GM23338 (cell line): ENCODE data around the gene CEACAM5. TPM values are rescaled to one million over a fixed set of nuclear protein-coding genes. Genes with fewer than 3 reads are reported as not detected.

Experiments used
- ATAC-seq: fragments of 200-7000 bp; cut with Tn5 transposase; 3 replicates; pipeline ENCODE4 v1.9.1; 2020
- DNase-seq: peaks from one replicate; pipeline ENCODE4 v3.0.0-alpha.2; 2015; ENCODE audit warnings: low spot score
- H2AFZ ChIP-seq: fragments of 200-600 bp; sonication (generic); 2 replicates; pipeline ENCODE4 v1.8.0; 2016; ENCODE audit warnings: antibody characterized with exemption, mild to moderate bottlenecking, moderate library complexity
- H3F3A ChIP-seq: fragments of 200-600 bp; sonication (generic); replicated peaks from 2 replicates; pipeline ENCODE4 v1.8.0; 2017; ENCODE audit warnings: antibody characterized with exemption, mixed run types, low read depth
- H3K27ac ChIP-seq: fragments of 200-600 bp; sonication (generic); 2 replicates; pipeline ENCODE4 v1.6.1; 2016; ENCODE audit warnings: low read depth
- H3K27me3 ChIP-seq: fragments of 200-600 bp; sonication (generic); 2 replicates; pipeline ENCODE4 v1.8.0; 2016; ENCODE audit warnings: mild to moderate bottlenecking, mixed run types, moderate library complexity; ENCODE audit not compliant: insufficient read depth
- H3K36me3 ChIP-seq: fragments of 200-600 bp; sonication (generic); 2 replicates; pipeline ENCODE4 v1.8.0; 2016; ENCODE audit warnings: mild to moderate bottlenecking; ENCODE audit not compliant: insufficient read depth
- H3K4me1 ChIP-seq: fragments of 200-600 bp; sonication (generic); 2 replicates; pipeline ENCODE4 v1.8.0; 2016; ENCODE audit warnings: mild to moderate bottlenecking, moderate library complexity; ENCODE audit not compliant: insufficient read depth
- H3K4me2 ChIP-seq: fragments of 200-600 bp; sonication (generic); 2 replicates; pipeline ENCODE4 v1.7.1; 2017; ENCODE audit warnings: mixed run types
- H3K4me3 ChIP-seq: fragments of 200-600 bp; sonication (generic); 2 replicates; pipeline ENCODE4 v1.6.1; 2016; ENCODE audit warnings: mixed run types
- H3K79me2 ChIP-seq: fragments of 200-600 bp; sonication (generic); replicated peaks from 2 replicates; pipeline ENCODE4 v1.8.0; 2017; ENCODE audit warnings: mild to moderate bottlenecking; ENCODE audit not compliant: insufficient read depth
- H3K9me2 ChIP-seq: fragments of 200-600 bp; sonication (generic); 2 replicates; pipeline ENCODE4 v1.8.0; 2017; ENCODE audit not compliant: insufficient read depth
- H4K20me1 ChIP-seq: fragments of 200-600 bp; sonication (generic); replicated peaks from 2 replicates; pipeline ENCODE4 v1.8.0; 2017; ENCODE audit warnings: mild to moderate bottlenecking; ENCODE audit not compliant: insufficient read depth
- H3K27ac Mint-ChIP-seq: 2 replicates; pipeline ENCODE4 v1.8.0; 2020; ENCODE audit warnings: inconsistent platforms, mild to moderate bottlenecking, moderate library complexity, mixed read lengths
- H3K27me3 Mint-ChIP-seq: 3 replicates; pipeline ENCODE4 v1.8.0; 2022; ENCODE audit warnings: low read depth, mild to moderate bottlenecking, moderate library complexity, mixed read lengths, inconsistent platforms; ENCODE audit not compliant: insufficient read depth, poor library complexity
- H3K36me3 Mint-ChIP-seq: 3 replicates; pipeline ENCODE4 v1.8.0; 2021; ENCODE audit warnings: low read depth, mild to moderate bottlenecking, inconsistent platforms, moderate library complexity, mixed read lengths
- H3K4me1 Mint-ChIP-seq: 3 replicates; pipeline ENCODE4 v1.8.0; 2020; ENCODE audit warnings: mild to moderate bottlenecking, inconsistent platforms, mixed read lengths
- H3K4me3 Mint-ChIP-seq: 3 replicates; pipeline ENCODE4 v1.8.0; 2021; ENCODE audit warnings: moderate library complexity, mild to moderate bottlenecking, inconsistent platforms, mixed read lengths
- H3K9me3 Mint-ChIP-seq: 3 replicates; pipeline ENCODE4 v1.8.0; 2020; ENCODE audit warnings: moderate library complexity, mild to moderate bottlenecking, inconsistent platforms, mixed read lengths
- CREB1 ChIP-seq: fragments of 250-450 bp; sonication (Bioruptor Pico); IDR thresholded peaks from 2 replicates; pipeline ENCODE4 v1.5.0; 2020; ENCODE audit warnings: low read depth, mild to moderate bottlenecking, moderate library complexity
- EZH2 ChIP-seq: fragments of 200-600 bp; sonication (generic); IDR thresholded peaks from one replicate; pipeline ENCODE4 v1.8.0; 2017; ENCODE audit warnings: antibody characterized with exemption, mild to moderate bottlenecking, low read depth; ENCODE audit not compliant: unreplicated experiment
- EZH2phosphoT487 ChIP-seq: fragments of 200-600 bp; sonication (generic); IDR thresholded peaks from one replicate; pipeline ENCODE4 v1.8.1; 2018; ENCODE audit warnings: antibody characterized with exemption; ENCODE audit not compliant: unreplicated experiment
- JUNB ChIP-seq: IDR thresholded peaks from one replicate; pipeline ENCODE4 v1.6.1; 2016; ENCODE audit warnings: antibody characterized with exemption; ENCODE audit not compliant: unreplicated experiment
- NANOG ChIP-seq: IDR thresholded peaks from 2 replicates; pipeline ENCODE4 v1.6.1; 2016; ENCODE audit warnings: antibody characterized with exemption, borderline replicate concordance
- POLR2AphosphoS5 ChIP-seq: IDR thresholded peaks from 2 replicates; pipeline ENCODE4 v1.6.1; 2016; ENCODE audit warnings: antibody characterized with exemption, low read depth
- STAT1 ChIP-seq: IDR thresholded peaks from one replicate; pipeline ENCODE4 v1.6.1; 2016; ENCODE audit warnings: antibody characterized with exemption; ENCODE audit not compliant: unreplicated experiment
- ZNF114 ChIP-seq: fragments of 250-450 bp; sonication (Bioruptor Pico); IDR thresholded peaks from 2 replicates; pipeline ENCODE4 v1.5.0; 2020; ENCODE audit warnings: mild to moderate bottlenecking, moderate library complexity
- ZNF331 ChIP-seq: fragments of 250-450 bp; sonication (Bioruptor Pico); IDR thresholded peaks from 2 replicates; pipeline ENCODE4 v1.5.0; 2020; ENCODE audit warnings: low read depth, mild to moderate bottlenecking, moderate library complexity
- polyA plus RNA-seq: library from polyadenylated mRNA; unstranded; fragments of >200 nt; fragmentation: Nextera tagmentation; extraction: Ambion mirVana; gene quantifications from 2 replicates; pipeline ENCODE4 v1.2.1, GENCODE V29; 2016
- total RNA-seq: library from RNA; depleted of rRNA; stranded (reverse); fragments of >200 nt; shearing (Covaris generic); gene quantifications from 2 replicates; pipeline ENCODE4 v1.2.3, GENCODE V29; 2014
- TF ChIP-seq, protein P1 (sequence below): IDR thresholded peaks from one replicate; pipeline ENCODE4 v1.6.1; 2018; ENCODE audit warnings: antibody characterized with exemption; ENCODE audit not compliant: unreplicated experiment
- TF ChIP-seq, protein P2 (sequence below): fragments of 250-450 bp; sonication (Bioruptor Pico); IDR thresholded peaks from 2 replicates; pipeline ENCODE4 v1.5.0; 2020; ENCODE audit warnings: mild to moderate bottlenecking, moderate library complexity
- TF ChIP-seq, protein P3 (sequence below), 2 experiments: fragments of 200-600 bp in 1 of 2; sonication (generic) in 1 of 2; conservative IDR thresholded peaks; 2 replicates each; pipeline versions ENCODE4 v1.5.1 to v1.6.1; 2016 to 2017; ENCODE audit warnings: antibody characterized with exemption in 2 of 2, low read depth in 2 of 2, mild to moderate bottlenecking in 2 of 2, moderate library complexity in 1 of 2
- TF ChIP-seq, protein P4 (sequence below): IDR thresholded peaks from 2 replicates; pipeline ENCODE4 v1.6.1; 2016; ENCODE audit warnings: antibody characterized with exemption

The CEACAM5 gene
- total and polyA plus RNA-seq, 2 experiments from 2014 or later, result not detected

DNA sequence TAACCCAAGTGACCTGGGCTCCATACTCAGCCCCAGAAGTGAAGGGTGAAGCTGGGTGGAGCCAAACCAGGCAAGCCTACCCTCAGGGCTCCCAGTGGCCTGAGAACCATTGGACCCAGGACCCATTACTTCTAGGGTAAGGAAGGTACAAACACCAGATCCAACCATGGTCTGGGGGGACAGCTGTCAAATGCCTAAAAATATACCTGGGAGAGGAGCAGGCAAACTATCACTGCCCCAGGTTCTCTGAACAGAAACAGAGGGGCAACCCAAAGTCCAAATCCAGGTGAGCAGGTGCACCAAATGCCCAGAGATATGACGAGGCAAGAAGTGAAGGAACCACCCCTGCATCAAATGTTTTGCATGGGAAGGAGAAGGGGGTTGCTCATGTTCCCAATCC lies 14.2 kb upstream of the CEACAM5 start:
- TF ChIP-seq POLR2AphosphoS5, result no peak
- TF ChIP-seq, protein P1, sequence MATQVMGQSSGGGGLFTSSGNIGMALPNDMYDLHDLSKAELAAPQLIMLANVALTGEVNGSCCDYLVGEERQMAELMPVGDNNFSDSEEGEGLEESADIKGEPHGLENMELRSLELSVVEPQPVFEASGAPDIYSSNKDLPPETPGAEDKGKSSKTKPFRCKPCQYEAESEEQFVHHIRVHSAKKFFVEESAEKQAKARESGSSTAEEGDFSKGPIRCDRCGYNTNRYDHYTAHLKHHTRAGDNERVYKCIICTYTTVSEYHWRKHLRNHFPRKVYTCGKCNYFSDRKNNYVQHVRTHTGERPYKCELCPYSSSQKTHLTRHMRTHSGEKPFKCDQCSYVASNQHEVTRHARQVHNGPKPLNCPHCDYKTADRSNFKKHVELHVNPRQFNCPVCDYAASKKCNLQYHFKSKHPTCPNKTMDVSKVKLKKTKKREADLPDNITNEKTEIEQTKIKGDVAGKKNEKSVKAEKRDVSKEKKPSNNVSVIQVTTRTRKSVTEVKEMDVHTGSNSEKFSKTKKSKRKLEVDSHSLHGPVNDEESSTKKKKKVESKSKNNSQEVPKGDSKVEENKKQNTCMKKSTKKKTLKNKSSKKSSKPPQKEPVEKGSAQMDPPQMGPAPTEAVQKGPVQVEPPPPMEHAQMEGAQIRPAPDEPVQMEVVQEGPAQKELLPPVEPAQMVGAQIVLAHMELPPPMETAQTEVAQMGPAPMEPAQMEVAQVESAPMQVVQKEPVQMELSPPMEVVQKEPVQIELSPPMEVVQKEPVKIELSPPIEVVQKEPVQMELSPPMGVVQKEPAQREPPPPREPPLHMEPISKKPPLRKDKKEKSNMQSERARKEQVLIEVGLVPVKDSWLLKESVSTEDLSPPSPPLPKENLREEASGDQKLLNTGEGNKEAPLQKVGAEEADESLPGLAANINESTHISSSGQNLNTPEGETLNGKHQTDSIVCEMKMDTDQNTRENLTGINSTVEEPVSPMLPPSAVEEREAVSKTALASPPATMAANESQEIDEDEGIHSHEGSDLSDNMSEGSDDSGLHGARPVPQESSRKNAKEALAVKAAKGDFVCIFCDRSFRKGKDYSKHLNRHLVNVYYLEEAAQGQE, result no peak
- no peak for TF ChIP-seq EZH2
- TF ChIP-seq, protein P2, sequence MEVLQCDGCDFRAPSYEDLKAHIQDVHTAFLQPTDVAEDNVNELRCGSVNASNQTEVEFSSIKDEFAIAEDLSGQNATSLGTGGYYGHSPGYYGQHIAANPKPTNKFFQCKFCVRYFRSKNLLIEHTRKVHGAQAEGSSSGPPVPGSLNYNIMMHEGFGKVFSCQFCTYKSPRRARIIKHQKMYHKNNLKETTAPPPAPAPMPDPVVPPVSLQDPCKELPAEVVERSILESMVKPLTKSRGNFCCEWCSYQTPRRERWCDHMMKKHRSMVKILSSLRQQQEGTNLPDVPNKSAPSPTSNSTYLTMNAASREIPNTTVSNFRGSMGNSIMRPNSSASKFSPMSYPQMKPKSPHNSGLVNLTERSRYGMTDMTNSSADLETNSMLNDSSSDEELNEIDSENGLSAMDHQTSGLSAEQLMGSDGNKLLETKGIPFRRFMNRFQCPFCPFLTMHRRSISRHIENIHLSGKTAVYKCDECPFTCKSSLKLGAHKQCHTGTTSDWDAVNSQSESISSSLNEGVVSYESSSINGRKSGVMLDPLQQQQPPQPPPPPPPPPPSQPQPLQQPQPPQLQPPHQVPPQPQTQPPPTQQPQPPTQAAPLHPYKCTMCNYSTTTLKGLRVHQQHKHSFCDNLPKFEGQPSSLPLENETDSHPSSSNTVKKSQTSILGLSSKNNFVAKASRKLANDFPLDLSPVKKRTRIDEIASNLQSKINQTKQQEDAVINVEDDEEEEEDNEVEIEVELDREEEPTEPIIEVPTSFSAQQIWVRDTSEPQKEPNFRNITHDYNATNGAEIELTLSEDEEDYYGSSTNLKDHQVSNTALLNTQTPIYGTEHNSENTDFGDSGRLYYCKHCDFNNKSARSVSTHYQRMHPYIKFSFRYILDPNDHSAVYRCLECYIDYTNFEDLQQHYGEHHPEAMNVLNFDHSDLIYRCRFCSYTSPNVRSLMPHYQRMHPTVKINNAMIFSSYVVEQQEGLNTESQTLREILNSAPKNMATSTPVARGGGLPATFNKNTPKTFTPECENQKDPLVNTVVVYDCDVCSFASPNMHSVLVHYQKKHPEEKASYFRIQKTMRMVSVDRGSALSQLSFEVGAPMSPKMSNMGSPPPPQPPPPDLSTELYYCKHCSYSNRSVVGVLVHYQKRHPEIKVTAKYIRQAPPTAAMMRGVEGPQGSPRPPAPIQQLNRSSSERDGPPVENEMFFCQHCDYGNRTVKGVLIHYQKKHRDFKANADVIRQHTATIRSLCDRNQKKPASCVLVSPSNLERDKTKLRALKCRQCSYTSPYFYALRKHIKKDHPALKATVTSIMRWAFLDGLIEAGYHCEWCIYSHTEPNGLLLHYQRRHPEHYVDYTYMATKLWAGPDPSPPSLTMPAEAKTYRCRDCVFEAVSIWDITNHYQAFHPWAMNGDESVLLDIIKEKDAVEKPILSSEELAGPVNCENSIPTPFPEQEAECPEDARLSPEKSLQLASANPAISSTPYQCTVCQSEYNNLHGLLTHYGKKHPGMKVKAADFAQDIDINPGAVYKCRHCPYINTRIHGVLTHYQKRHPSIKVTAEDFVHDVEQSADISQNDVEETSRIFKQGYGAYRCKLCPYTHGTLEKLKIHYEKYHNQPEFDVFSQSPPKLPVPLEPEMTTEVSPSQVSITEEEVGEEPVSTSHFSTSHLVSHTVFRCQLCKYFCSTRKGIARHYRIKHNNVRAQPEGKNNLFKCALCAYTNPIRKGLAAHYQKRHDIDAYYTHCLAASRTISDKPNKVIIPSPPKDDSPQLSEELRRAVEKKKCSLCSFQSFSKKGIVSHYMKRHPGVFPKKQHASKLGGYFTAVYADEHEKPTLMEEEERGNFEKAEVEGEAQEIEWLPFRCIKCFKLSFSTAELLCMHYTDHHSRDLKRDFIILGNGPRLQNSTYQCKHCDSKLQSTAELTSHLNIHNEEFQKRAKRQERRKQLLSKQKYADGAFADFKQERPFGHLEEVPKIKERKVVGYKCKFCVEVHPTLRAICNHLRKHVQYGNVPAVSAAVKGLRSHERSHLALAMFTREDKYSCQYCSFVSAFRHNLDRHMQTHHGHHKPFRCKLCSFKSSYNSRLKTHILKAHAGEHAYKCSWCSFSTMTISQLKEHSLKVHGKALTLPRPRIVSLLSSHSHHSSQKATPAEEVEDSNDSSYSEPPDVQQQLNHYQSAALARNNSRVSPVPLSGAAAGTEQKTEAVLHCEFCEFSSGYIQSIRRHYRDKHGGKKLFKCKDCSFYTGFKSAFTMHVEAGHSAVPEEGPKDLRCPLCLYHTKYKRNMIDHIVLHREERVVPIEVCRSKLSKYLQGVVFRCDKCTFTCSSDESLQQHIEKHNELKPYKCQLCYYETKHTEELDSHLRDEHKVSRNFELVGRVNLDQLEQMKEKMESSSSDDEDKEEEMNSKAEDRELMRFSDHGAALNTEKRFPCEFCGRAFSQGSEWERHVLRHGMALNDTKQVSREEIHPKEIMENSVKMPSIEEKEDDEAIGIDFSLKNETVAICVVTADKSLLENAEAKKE (CRISPR knock-in tag), result no peak
- no peak for TF ChIP-seq EZH2phosphoT487
- TF ChIP-seq, protein P3, sequence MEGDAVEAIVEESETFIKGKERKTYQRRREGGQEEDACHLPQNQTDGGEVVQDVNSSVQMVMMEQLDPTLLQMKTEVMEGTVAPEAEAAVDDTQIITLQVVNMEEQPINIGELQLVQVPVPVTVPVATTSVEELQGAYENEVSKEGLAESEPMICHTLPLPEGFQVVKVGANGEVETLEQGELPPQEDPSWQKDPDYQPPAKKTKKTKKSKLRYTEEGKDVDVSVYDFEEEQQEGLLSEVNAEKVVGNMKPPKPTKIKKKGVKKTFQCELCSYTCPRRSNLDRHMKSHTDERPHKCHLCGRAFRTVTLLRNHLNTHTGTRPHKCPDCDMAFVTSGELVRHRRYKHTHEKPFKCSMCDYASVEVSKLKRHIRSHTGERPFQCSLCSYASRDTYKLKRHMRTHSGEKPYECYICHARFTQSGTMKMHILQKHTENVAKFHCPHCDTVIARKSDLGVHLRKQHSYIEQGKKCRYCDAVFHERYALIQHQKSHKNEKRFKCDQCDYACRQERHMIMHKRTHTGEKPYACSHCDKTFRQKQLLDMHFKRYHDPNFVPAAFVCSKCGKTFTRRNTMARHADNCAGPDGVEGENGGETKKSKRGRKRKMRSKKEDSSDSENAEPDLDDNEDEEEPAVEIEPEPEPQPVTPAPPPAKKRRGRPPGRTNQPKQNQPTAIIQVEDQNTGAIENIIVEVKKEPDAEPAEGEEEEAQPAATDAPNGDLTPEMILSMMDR (conservative IDR thresholded peaks at IDR 0.05; ENCODE audit: low read depth in 2 of 2), result no peak
- TF ChIP-seq NANOG, result no peak
- no peak for TF ChIP-seq ZNF331 (CRISPR knock-in tag)
- no peak for TF ChIP-seq JUNB
- TF ChIP-seq CREB1 (CRISPR knock-in tag), result no peak
- TF ChIP-seq ZNF114 (CRISPR knock-in tag), result no peak
- TF ChIP-seq, protein P4, sequence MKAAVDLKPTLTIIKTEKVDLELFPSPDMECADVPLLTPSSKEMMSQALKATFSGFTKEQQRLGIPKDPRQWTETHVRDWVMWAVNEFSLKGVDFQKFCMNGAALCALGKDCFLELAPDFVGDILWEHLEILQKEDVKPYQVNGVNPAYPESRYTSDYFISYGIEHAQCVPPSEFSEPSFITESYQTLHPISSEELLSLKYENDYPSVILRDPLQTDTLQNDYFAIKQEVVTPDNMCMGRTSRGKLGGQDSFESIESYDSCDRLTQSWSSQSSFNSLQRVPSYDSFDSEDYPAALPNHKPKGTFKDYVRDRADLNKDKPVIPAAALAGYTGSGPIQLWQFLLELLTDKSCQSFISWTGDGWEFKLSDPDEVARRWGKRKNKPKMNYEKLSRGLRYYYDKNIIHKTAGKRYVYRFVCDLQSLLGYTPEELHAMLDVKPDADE, result no peak
- TF ChIP-seq STAT1, result no peak
- H3K27ac ChIP-seq, result no peak overlapping the region
- no peak overlapping the region for H3K4me3 ChIP-seq
- peaks cover 4% of the 10 kb centered on the region; the same call in 1 of the 2 replicates for H3K4me1 ChIP-seq
- H3K27me3 ChIP-seq, result peaks cover 10% of the 10 kb centered on the region
- ATAC-seq (no peak), DNase-seq (no peak)
- Mint-ChIP-seq H3K27ac (no peak overlapping the region), H3K27me3 (peaks cover 10% of the 10 kb centered on the region), H3K9me3 (no peaks in the 10 kb centered on the region), H3K4me1 (peaks cover 4% of the 10 kb centered on the region; the same call in 1 of the 3 replicates), H3K36me3 (no peaks in the 10 kb centered on the region), H3K4me3 (no peak overlapping the region)
- H4K20me1 ChIP-seq, result no peaks in the 10 kb centered on the region
- H3K9me2 ChIP-seq, result no peaks in the 10 kb centered on the region
- no peak overlapping the region for H3K4me2 ChIP-seq
- no peaks in the 10 kb centered on the region for H3K79me2 ChIP-seq
- H3K36me3 ChIP-seq, result no peaks in the 10 kb centered on the region
- no peaks in the 10 kb centered on the region for H3F3A ChIP-seq
- H2AFZ ChIP-seq, result no peak overlapping the region
